PC-9 (cell line): ENCODE results near the gene MKI67.

ENCODE experiments used
- CTCF ChIP-seq: fragments of 200-600 bp; sonication (generic); conservative IDR thresholded peaks from 2 replicates; pipeline ENCODE4 v1.6.1; 2017; ENCODE audit warnings: mixed run types, antibody characterized with exemption, mild to moderate bottlenecking, moderate library complexity
- EZH2 ChIP-seq: fragments of 200-600 bp; sonication (generic); IDR thresholded peaks from 2 replicates; pipeline ENCODE4 v1.8.0; 2017; ENCODE audit warnings: antibody characterized with exemption, low read depth

GRCh38 chr10:128095027-128095752, 31.0 kb downstream of the MKI67 start:
- no peak for TF ChIP-seq CTCF
- no peak for TF ChIP-seq EZH2
